Measurements from ENCODE around the gene SP8. TPM values are rescaled to one million over a fixed set of nuclear protein-coding genes. Genes with fewer than 3 reads are reported as not detected.

The SP8 gene
- total and polyA plus RNA-seq, 4 donors, result not detected

- no peaks in the 10 kb centered on the region for H3K9me3 ChIP-seq (ENCODE audit: control insufficient read depth in 4 of 4, low read length in 3 of 4)
Observed at GRCh38 chr7:20826243-20826642, 39.6 kb upstream of the SP8 start.

More at GRCh38 chr7:20826243-20826642, 39.6 kb upstream of the SP8 start:
- WGBS, result 56% methylated on average over 3 of the region's 3 CpGs
- no peak for TF ChIP-seq EGR1 (IDR thresholded peaks at IDR 0.05; ENCODE audit: low read depth in 2 of 2)
- TF ChIP-seq FOXA1 (IDR thresholded peaks at IDR 0.05), result no peak
- TF ChIP-seq HNF4G (IDR thresholded peaks at IDR 0.05), result no peak
- TF ChIP-seq REST (IDR thresholded peaks at IDR 0.05), result no peak
- TF ChIP-seq SP1 (IDR thresholded peaks at IDR 0.05), result no peak
- TF ChIP-seq NR2F2 (IDR thresholded peaks at IDR 0.05), result no peak
- TF ChIP-seq ZBTB33 (IDR thresholded peaks at IDR 0.05), result no peak
- no peak for TF ChIP-seq HNF4A (conservative IDR thresholded peaks at IDR 0.05)
- no peak for TF ChIP-seq JUND (IDR thresholded peaks at IDR 0.05)
- TF ChIP-seq CTCF (IDR thresholded peaks at IDR 0.05; ENCODE audit: low read depth, low read length, missing input control), result no peak
- TF ChIP-seq GABPA (IDR thresholded peaks at IDR 0.05 in 1 of 2, conservative IDR thresholded peaks at IDR 0.05 in 1 of 2), result no peak
- no peak overlapping the region for H3K9ac ChIP-seq (ENCODE audit: low read depth in 1 of 2, low read length in 2 of 2)
- H3K4me3 ChIP-seq (ENCODE audit: low read depth in 1 of 3, low read length in 3 of 3), result no peak overlapping the region
- H3K27me3 ChIP-seq (ENCODE audit: control insufficient read depth in 4 of 4, insufficient read depth in 4 of 4, low read length in 3 of 4), result no peaks in the 10 kb centered on the region
- no peaks in the 10 kb centered on the region for H3K4me1 ChIP-seq (ENCODE audit: control insufficient read depth in 4 of 4, insufficient read depth in 4 of 4, low read length in 3 of 4)
- no peak for DNase-seq (ENCODE audit: low spot score)
- H3K36me3 ChIP-seq (ENCODE audit: control insufficient read depth in 4 of 4, insufficient read depth in 3 of 4, low read depth in 1 of 4, low read length in 3 of 4), result no peaks in the 10 kb centered on the region
- no peak overlapping the region for H3K27ac ChIP-seq (ENCODE audit: low read depth in 1 of 2, low read length in 2 of 2)
